NT2/D1 (cell line): ENCODE data around the gene LAMTOR5.

Source experiments
- DNase-seq: peaks from one replicate; pipeline ENCODE4 v3.0.0-alpha.2; 2011; ENCODE audit warnings: low read depth, low spot score
- H3K27me3 ChIP-seq: 2 replicates; pipeline ENCODE4 v1.6.0; 2011; ENCODE audit warnings: mild to moderate bottlenecking; ENCODE audit not compliant: insufficient read length, insufficient read depth
- H3K36me3 ChIP-seq: 2 replicates; pipeline ENCODE4 v1.6.1; 2011; ENCODE audit warnings: mild to moderate bottlenecking, low read length, mixed read lengths; ENCODE audit not compliant: insufficient read depth, insufficient read length
- H3K4me1 ChIP-seq: 2 replicates; pipeline ENCODE4 v1.5.1; 2011; ENCODE audit not compliant: insufficient read depth, insufficient read length
- H3K4me3 ChIP-seq: 2 replicates; pipeline ENCODE4 v1.5.1; 2011; ENCODE audit warnings: low read depth; ENCODE audit not compliant: insufficient read length
- H3K9ac ChIP-seq: 2 replicates; pipeline ENCODE4 v1.6.0; 2011; ENCODE audit warnings: low read depth; ENCODE audit not compliant: insufficient read length
- H3K9me3 ChIP-seq: 2 replicates; pipeline ENCODE4 v1.5.1; 2011; ENCODE audit warnings: mild to moderate bottlenecking, low read length; ENCODE audit not compliant: insufficient read depth
- SUZ12 ChIP-seq: IDR thresholded peaks from 2 replicates; pipeline ENCODE4 v1.6.1; 2011; ENCODE audit not compliant: insufficient read length, insufficient read depth; ENCODE audit errors: extremely low read depth
- YY1 ChIP-seq: IDR thresholded peaks from 2 replicates; pipeline ENCODE4 v1.6.1; 2011; ENCODE audit not compliant: insufficient read length, insufficient read depth
- ZNF274 ChIP-seq: IDR thresholded peaks from 2 replicates; pipeline ENCODE4 v1.6.1; 2011; ENCODE audit warnings: mild to moderate bottlenecking, low read depth, low read length

Gene LAMTOR5

DNA sequence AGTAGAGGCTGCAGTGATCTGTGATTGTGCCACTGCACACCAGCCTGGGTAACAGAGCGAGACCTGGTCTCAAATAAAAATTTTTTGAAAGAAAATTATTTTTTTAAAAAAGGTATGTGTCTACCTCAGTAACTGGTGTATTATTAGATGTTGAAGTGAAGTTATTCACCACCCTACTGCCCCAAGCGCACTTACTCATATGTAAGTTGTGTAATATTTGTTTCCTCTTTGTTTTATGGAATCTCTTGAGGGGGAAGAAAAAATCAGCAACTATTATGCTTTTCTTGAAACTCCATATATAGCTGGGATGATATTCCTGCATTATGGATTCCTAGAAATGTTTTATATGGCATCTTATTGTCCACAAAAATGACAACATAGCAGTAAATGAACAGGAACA is 47.1 kb downstream of the LAMTOR5 start:
- Histone ChIP-seq H3K9ac (no peak overlapping the region), H3K4me3 (no peak overlapping the region), H3K4me1 (no peaks in the 10 kb centered on the region), H3K27me3 (no peaks in the 10 kb centered on the region), H3K36me3 (peaks cover 67% of the 10 kb centered on the region), H3K9me3 (no peaks in the 10 kb centered on the region)
- DNase-seq = no peak
- TF ChIP-seq ZNF274 (no peak), SUZ12 (no peak), YY1 (no peak)

DNA sequence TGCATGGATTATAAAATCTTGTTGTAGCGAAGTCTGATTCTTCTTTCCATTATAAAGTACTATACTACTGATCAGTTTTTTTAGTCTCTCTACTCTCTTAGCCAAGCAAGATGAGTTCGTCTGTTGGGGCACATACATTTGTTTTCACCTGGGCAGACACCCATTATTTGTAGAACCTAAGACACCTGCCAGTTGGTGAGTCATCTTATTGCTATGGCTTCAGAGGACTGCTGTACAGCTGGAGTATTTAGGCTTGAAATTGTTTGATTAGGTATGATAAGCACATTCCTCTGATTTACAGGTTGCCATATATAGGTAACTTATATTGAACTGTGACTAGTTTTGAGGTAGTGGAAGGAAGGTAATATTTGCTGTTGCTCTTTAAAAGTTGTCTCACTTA is 51.1 kb downstream of the LAMTOR5 start:
- no peak overlapping the region for H3K4me3 ChIP-seq
- no peaks in the 10 kb centered on the region for H3K4me1 ChIP-seq
- TF ChIP-seq ZNF274 (no peak), SUZ12 (no peak), YY1 (no peak)
- no peak overlapping the region for H3K9ac ChIP-seq
- peaks cover 64% of the 10 kb centered on the region for H3K36me3 ChIP-seq
- no peaks in the 10 kb centered on the region for H3K9me3 ChIP-seq
- no peaks in the 10 kb centered on the region for H3K27me3 ChIP-seq
- DNase-seq = no peak

DNA sequence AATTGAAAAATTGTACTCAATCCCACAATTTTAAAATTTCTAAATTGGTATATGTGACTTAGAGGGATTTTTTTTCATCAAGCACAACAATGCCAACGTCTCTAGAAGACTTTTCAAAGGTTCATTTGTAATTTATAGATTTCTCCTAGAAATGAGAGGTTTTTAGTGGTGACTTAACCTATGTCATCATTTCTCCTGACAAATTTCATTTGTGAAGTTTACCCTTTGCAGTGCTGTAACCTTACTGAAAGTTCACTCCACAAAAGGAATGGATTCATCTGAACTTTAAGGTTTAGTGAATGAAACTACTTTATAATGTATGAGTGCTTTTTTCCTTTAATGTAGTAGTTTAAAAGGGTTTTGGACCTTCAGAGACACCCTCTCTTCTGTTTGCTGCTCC is 52.2 kb downstream of the LAMTOR5 start:
- no peak for TF ChIP-seq YY1
- no peak for TF ChIP-seq ZNF274
- TF ChIP-seq SUZ12 = no peak
- Histone ChIP-seq H3K4me3 (no peak overlapping the region), H3K36me3 (peaks cover 67% of the 10 kb centered on the region), H3K27me3 (no peaks in the 10 kb centered on the region), H3K4me1 (no peaks in the 10 kb centered on the region), H3K9me3 (no peaks in the 10 kb centered on the region), H3K9ac (no peak overlapping the region)
- no peak for DNase-seq
